GM23248 (cell line): ENCODE measurements around the gene PDE10A.

Source experiments
- EZH2 ChIP-seq: fragments of 200-600 bp; sonication (generic); IDR thresholded peaks from 2 replicates; pipeline ENCODE4 v1.6.1; 2018; ENCODE audit warnings: antibody characterized with exemption, mild to moderate bottlenecking; ENCODE audit not compliant: insufficient read depth, poor library complexity, severe bottlenecking
- EZH2phosphoT487 ChIP-seq: fragments of 200-600 bp; sonication (generic); IDR thresholded peaks from 2 replicates; pipeline ENCODE4 v1.6.1; 2018; ENCODE audit warnings: antibody characterized with exemption, moderate library complexity, mild to moderate bottlenecking, low read depth; ENCODE audit not compliant: insufficient read depth

DNA sequence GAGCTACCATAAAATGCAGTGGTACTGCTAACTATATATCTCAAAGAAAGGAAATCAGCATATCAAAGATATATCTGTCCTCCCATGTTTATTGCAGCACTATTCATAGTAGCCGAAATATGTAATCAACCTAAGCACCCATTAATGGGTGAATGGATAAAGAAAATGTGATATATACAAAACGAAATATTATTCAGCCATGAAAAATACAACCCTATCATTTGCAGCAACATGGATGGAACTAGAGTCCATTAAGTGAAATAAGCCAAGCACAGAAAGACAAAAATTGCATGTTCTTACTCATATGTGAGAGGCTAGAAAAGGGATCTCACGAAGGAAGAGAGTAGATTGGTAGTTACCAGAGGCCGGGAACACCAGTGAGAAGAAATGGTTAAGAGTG is 126.1 kb downstream of the PDE10A start:
- no peak for TF ChIP-seq EZH2
- no peak for TF ChIP-seq EZH2phosphoT487
